Heart right ventricle (tissue), 16 donors: ENCODE results near the gene NPB. TPM values are rescaled to one million over a fixed set of nuclear protein-coding genes. Genes with fewer than 3 reads are reported as not detected.

Experiments
- ATAC-seq, 8 donors: fragments of 200-7000 bp; cut with Tn5 transposase; one replicate each; pipeline ENCODE4 v1.9.1; 2020; ENCODE audit warnings: mild to moderate bottlenecking in 8 of 8, moderate library complexity in 8 of 8, moderate number of reproducible peaks in 1 of 8
- DNase-seq, 2 donors: peaks; one replicate each; pipeline ENCODE4 v3.0.0-alpha.2; 2020
- H3K27ac ChIP-seq, 10 donors: fragments of 200-600 bp; sonication (generic) in 2 of 10; one replicate each; pipeline versions ENCODE4 v1.5.0 to v1.8.0; 2020 to 2022; ENCODE audit warnings: mild to moderate bottlenecking in 3 of 10
- H3K27me3 ChIP-seq, 7 donors: fragments of 200-600 bp; one replicate each; pipeline ENCODE4 v1.8.0; 2021 to 2022; ENCODE audit warnings: mild to moderate bottlenecking in 2 of 7
- H3K36me3 ChIP-seq, 9 donors: fragments of 200-600 bp; sonication (generic) in 1 of 9; one replicate each; pipeline versions ENCODE4 v1.5.0 to v1.8.0; 2020 to 2022; ENCODE audit warnings: mild to moderate bottlenecking in 2 of 9
- H3K4me1 ChIP-seq, 9 donors: fragments of 200-600 bp; sonication (generic) in 1 of 9; one replicate each; pipeline versions ENCODE4 v1.5.0 to v1.8.0; 2020 to 2022; ENCODE audit warnings: mild to moderate bottlenecking in 4 of 9
- H3K4me3 ChIP-seq, 10 donors: fragments of 200-600 bp; sonication (generic) in 2 of 10; one replicate each; pipeline versions ENCODE4 v1.5.0 to v1.8.0; 2020 to 2022; ENCODE audit warnings: mild to moderate bottlenecking in 7 of 10, moderate library complexity in 2 of 10
- H3K9me3 ChIP-seq, 11 donors: fragments of 200-600 bp in 10 of 11; sonication (generic) in 2 of 11; one replicate each; pipeline versions ENCODE4 v1.5.0 to v1.8.0; 2013 to 2022; ENCODE audit warnings: mild to moderate bottlenecking in 2 of 11, control low read depth in 1 of 11, moderate library complexity in 1 of 11
- WGBS, 2 donors: extraction: QIAGEN DNeasy Blood & Tissue Kit; methylation state at CpG; one replicate each; pipeline ENCODE4 v1.1.7; 2013; ENCODE audit warnings: inconsistent platforms in 1 of 2; 5-methylcytosine and 5-hydroxymethylcytosine counted together
- intact Hi-C, 10 donors: fragments of 100-400 bp; cut with DNase I; formaldehyde crosslinking; loops; one replicate each; pipeline versions ENCODE4 v1.11.1 to v1.14.2; 2022
- polyA plus RNA-seq, 2 donors: library from polyadenylated mRNA; stranded (reverse); fragments of 200-250 nt; gene quantifications; one replicate each; pipeline ENCODE4 v1.2.3, GENCODE V29; 2013
- total RNA-seq, 10 donors: library from RNA; stranded (reverse); fragmentation: NEBNext Ultra II Directional in 3 of 10; extraction: Animal tissue kit (Norgen Biotek cat#: 25700) in 3 of 10; gene quantifications; one replicate each; pipeline versions ENCODE4 v1.2.1 to v1.2.4, GENCODE V29; 2021 to 2023
- TF ChIP-seq, protein P1 (sequence below), 9 donors: fragments of 200-600 bp; sonication (generic) in 2 of 9; IDR thresholded peaks; one replicate each; pipeline versions ENCODE4 v1.5.0 to v1.8.0; 2021 to 2022; ENCODE audit warnings: antibody characterized with exemption in 9 of 9, mild to moderate bottlenecking in 5 of 9, moderate library complexity in 1 of 9
- donor health status: Arrhythmogenic right ventricular cardiomyopathy.
- donor health status: ischemic (EF 13 %, LVEDD 7.1; RV severe dilation, severe dysfunction).
- donor health status: healthy with polysubstance abuse.
- donor health status: DM: no; HTN: yes; CAD: no.
- donor health status: DM: no; HTN: no; CAD: no.
- donor health status: ischemic (EF 25% LVEDD 6.9; RV normal size, moderate dysfunction).
- donor health status: ischemic (EF 25% LVEDD 5.7; RV mildly dilated, moderate dysfunction).
- donor health status: healthy.
- donor health status: DM: yes; HTN: yes; CAD: no.
- donor health status: Ischemic cardiomyopathy.
- donor health status: ischemic (EF 35%, LVEDD 5.7; RV mildly dilated, moderate dysfunction).
- donor health status: nonischemic (EF 11% LVEDD 7.7; RV severe dilation, severe dysfunction).
- donor health status: DM: yes; HTN: yes; CAD: no.
- donor health status: PGD.
- donor health status: ischemic (EF 29% LVEDD 5.4; RV normal size, mild dysfunction).
- donor health status: nonischemic (EF 23%, LVEDD 6.1; RV moderate dilation, normal function).

Gene NPB
- total and polyA plus RNA-seq, 12 donors: 0.13 to 0.83 (median 0.42) TPM

DNA sequence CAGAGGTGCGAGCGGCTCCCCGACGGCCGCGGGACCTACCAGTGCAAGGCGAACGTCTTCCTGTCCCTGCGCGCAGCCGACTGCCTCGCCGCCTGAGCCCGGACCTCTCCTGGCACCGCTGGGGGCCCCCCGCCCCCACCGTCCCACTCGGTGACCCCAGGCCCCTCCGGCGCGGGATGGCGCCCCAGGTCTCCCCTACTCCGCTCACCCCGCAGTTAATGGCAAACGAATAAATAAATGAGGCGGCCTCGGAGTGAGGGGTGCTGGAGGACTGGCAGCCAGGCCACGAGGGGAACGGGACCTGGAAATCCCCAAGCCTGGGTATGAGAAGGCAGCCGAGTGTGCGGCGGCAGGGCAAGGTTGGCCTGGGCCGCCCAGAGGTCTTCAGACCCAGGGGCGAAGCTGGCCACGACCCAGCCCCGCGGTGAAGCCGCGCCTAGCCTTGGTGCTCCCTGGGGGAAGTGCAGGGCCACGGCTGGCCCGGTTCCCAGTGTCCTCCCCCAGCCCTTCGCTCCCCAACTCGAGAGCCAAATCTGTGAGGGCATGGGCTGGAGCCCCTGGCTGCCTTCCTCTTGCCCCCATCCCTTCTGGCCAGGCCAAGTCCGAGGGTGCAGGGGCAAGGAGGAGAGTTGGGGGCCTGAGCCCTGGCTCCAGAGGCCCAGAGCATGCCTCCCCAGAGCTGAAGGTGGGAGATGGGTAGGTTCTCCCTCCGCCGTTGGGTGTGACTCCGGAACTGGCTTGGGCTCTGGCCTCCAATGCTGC is 796 bp downstream of the NPB start:
- intact Hi-C loops: no loop called here
- peak overlapping the region in 8 of 10 donors; percentile 22 to 50 (median 38) for H3K4me3 ChIP-seq
- no peak overlapping the region for H3K27ac ChIP-seq
- ATAC-seq (peak in 5 of 8 donors; percentile 6 to 10 (median 8)), DNase-seq (peak in 1 of 2 donors; percentile 3)
- TF ChIP-seq, protein P1, sequence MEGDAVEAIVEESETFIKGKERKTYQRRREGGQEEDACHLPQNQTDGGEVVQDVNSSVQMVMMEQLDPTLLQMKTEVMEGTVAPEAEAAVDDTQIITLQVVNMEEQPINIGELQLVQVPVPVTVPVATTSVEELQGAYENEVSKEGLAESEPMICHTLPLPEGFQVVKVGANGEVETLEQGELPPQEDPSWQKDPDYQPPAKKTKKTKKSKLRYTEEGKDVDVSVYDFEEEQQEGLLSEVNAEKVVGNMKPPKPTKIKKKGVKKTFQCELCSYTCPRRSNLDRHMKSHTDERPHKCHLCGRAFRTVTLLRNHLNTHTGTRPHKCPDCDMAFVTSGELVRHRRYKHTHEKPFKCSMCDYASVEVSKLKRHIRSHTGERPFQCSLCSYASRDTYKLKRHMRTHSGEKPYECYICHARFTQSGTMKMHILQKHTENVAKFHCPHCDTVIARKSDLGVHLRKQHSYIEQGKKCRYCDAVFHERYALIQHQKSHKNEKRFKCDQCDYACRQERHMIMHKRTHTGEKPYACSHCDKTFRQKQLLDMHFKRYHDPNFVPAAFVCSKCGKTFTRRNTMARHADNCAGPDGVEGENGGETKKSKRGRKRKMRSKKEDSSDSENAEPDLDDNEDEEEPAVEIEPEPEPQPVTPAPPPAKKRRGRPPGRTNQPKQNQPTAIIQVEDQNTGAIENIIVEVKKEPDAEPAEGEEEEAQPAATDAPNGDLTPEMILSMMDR (IDR thresholded peaks at IDR 0.05): no peak
- WGBS, 2 donors: 44% methylated on average over 47 of the region's 47 CpGs
- H3K9me3 ChIP-seq: no peaks in the 10 kb centered on the region
- peaks cover 0 to 26% (median 0%) of the 10 kb centered on the region in 7 donors for H3K27me3 ChIP-seq
- H3K36me3 ChIP-seq: peaks cover 0 to 68% (median 15%) of the 10 kb centered on the region in 9 donors
- peaks cover 3 to 16% (median 13%) of the 10 kb centered on the region in 9 donors for H3K4me1 ChIP-seq

DNA sequence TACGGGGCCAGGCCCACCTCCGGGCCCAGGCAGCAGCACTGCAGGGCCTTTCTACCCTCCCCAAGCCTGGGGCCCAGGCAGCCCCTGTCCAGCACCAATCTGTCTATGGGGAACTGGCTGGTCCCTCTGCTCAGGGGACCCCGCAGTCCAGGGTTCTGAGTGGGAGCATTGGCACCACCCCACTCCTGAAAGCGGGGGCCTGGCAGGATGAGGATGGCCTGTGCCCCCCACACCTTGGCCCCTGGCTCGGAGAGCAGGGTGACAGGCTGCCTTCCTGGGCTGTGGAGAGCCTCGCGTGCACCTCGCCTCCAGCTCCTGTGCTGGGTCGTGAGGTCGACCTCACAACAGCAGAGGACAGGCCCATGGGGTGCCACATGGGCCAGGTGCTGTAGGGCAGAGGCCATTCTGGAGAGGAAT is 1.4 kb downstream of the NPB start:
- TF ChIP-seq, protein P1 (IDR thresholded peaks at IDR 0.05): no peak
- peaks cover 0 to 62% (median 9%) of the 10 kb centered on the region in 9 donors for H3K36me3 ChIP-seq
- ATAC-seq (peak in 2 of 8 donors; percentile 1 to 10), DNase-seq (no peak)
- no peak overlapping the region for H3K27ac ChIP-seq
- WGBS, 2 donors: 93 to 94% methylated on average over 10 of the region's 10 CpGs
- intact Hi-C loops: no loop called here
- H3K9me3 ChIP-seq: no peaks in the 10 kb centered on the region
- H3K4me1 ChIP-seq: peaks cover 3 to 16% (median 13%) of the 10 kb centered on the region in 9 donors
- peaks cover 0 to 26% (median 0%) of the 10 kb centered on the region in 7 donors for H3K27me3 ChIP-seq
- H3K4me3 ChIP-seq: no peak overlapping the region

DNA sequence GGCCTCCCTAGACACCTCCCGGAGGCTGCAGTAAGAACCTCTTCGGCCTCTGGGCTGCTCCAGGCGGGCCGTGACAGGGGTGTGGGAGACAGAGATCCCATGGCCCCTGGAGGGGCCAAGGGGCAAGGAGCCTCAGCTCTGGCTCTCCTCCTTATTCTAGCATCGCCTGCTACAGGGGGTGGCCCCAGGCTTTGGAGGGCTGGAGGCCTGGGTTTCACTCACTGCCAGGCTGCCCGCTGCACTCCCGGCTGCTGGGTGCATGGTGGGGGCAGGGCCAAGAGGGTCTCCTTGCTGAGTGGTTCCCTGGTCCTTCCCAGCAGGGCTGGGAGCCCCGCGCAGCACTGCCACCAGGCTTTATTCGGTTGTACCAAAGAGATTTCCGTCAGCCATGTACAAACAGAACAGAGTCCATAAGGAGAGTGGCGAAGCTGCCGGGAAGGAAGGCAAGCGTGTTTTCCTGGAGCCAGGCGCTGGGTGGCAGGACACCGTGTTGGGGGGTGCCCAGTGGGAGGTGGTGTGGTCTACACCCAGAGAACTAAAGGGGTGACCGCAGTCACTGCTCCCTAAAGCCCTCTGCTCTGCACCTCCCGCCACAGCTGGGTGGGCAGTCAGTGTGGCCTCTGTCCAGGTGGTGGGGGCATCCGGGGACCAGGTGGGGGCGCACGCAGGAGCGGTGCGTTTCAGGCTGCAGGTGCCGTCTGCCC is 2.0 kb downstream of the NPB start:
- H3K36me3 ChIP-seq: peaks cover 0 to 61% (median 3%) of the 10 kb centered on the region in 9 donors
- intact Hi-C loops: no loop called here
- H3K9me3 ChIP-seq: no peaks in the 10 kb centered on the region
- TF ChIP-seq, protein P1 (IDR thresholded peaks at IDR 0.05): no peak
- ATAC-seq (no peak), DNase-seq (peak in 1 of 2 donors; percentile 3)
- 94 to 97% methylated on average over 24 of the region's 24 CpGs for WGBS, 2 donors
- no peak overlapping the region for H3K4me3 ChIP-seq
- peaks cover 0 to 26% (median 0%) of the 10 kb centered on the region in 7 donors for H3K27me3 ChIP-seq
- no peak overlapping the region for H3K27ac ChIP-seq
- H3K4me1 ChIP-seq: peaks cover 3 to 16% (median 13%) of the 10 kb centered on the region in 9 donors
